Measurements from ENCODE around the gene XCL1. TPM values are rescaled to one million over a fixed set of nuclear protein-coding genes. Genes with fewer than 3 reads are reported as not detected.
"Not testable (repeated sequence)": the region's sequence is repeated elsewhere in the genome, so short reads cannot be mapped to it uniquely, and the experiment has no call there.

The XCL1 gene, protein sequence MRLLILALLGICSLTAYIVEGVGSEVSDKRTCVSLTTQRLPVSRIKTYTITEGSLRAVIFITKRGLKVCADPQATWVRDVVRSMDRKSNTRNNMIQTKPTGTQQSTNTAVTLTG
- total RNA-seq: under 1 TPM in 1 of 2 donors, not detected in 1; 0.50 TPM

DNA sequence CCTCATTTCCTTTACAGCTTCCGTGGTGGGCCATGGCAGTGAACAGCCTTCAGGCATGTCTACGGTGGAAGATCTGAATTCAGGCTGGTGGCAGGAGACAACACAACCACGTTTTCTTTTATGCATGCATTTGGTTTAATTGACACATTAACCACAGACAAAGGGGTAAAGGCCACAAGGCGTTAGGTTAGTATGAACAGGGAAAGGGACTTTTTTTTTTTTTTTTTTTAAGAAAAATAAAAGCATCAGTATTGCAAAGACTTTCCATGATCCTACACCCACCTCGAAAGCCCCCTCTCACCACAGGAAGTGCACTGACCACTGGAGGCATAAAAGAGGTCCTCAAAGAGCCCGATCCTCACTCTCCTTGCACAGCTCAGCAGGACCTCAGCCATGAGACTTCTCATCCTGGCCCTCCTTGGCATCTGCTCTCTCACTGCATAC lies at the start of gene XCL1:
XCL1 (plus strand) TSS at position 361 of the 444 bp plus-strand sequence; CDS start at position 394, 33 bp downstream.
- peak; percentile 44 for ATAC-seq (replicated peaks)
- H3K4me1 Mint-ChIP-seq; H3K36me3 Mint-ChIP-seq (ENCODE audit: low read depth); H3K27me3 Mint-ChIP-seq; H3K4me3 Mint-ChIP-seq; H3K27ac Mint-ChIP-seq; H3K9me3 Mint-ChIP-seq: not testable (repeated sequence)

GRCh38 chr1:168529518-168529917 lies 46.9 kb upstream of the XCL1 start:
- Mint-ChIP-seq H3K36me3 (ENCODE audit: low read depth) (no peaks in the 10 kb centered on the region), H3K4me3 (no peak overlapping the region), H3K27me3 (no peaks in the 10 kb centered on the region), H3K4me1 (peaks cover 21% of the 10 kb centered on the region), H3K9me3 (no peaks in the 10 kb centered on the region), H3K27ac (no peak overlapping the region)
- no peak for ATAC-seq (replicated peaks)

- Mint-ChIP-seq H3K36me3 (ENCODE audit: low read depth) (no peaks in the 10 kb centered on the region), H3K4me1 (peaks cover 42% of the 10 kb centered on the region), H3K27ac (no peak overlapping the region), H3K4me3 (no peak overlapping the region), H3K9me3 (no peaks in the 10 kb centered on the region), H3K27me3 (no peaks in the 10 kb centered on the region)
- ATAC-seq (replicated peaks): peak; percentile 91
Measured at GRCh38 chr1:168531615-168532345, 44.6 kb upstream of the XCL1 start.

DNA sequence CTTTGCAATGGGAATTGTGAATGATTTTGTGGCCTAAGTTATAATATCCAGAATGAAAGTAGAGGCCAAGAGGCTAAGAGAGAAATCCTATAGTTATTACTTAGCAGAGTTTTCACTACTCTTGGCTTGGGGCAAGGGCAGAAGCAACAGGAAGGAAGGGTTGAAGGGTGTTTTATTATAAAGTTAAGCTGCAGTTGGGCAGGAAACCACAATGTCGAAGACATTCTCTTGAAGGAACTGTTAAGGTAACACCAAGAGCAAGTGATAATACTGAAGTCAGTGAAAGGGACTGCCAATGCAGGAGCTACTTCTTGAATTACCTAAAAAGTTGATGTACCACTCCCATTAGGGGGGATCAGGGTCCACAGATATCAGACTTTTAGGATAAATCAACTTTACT lies 40.9 kb upstream of the XCL1 start:
- Mint-ChIP-seq H3K4me3 (peak overlapping the region; percentile 57), H3K27ac (peak overlapping the region; percentile 80), H3K4me1 (peaks cover 41% of the 10 kb centered on the region), H3K27me3 (no peaks in the 10 kb centered on the region), H3K36me3 (ENCODE audit: low read depth) (no peaks in the 10 kb centered on the region), H3K9me3 (no peaks in the 10 kb centered on the region)
- ATAC-seq (replicated peaks): peak; percentile 50

DNA sequence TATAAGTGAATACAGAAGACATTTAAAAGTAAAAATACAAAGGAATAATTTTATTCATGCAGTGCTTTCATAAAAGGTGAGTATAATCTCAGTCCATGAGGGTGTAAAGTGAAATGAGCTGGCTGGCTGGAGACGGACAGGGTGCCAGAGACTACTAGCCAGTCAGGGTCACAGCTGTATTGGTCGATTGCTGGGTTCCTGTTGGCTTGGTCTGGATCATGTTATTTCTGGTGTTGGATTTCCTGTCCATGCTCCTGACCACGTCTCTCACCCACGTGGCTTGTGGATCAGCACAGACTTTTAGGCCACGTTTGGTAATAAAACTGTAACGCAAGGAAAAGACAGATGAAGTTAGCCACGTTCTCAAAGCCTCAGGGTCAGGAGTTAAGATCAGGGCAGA lies 35.6 kb upstream of the XCL1 start:
- not testable (repeated sequence) for H3K4me3 Mint-ChIP-seq; H3K9me3 Mint-ChIP-seq; ATAC-seq (replicated peaks); H3K27me3 Mint-ChIP-seq; H3K27ac Mint-ChIP-seq; H3K36me3 Mint-ChIP-seq (ENCODE audit: low read depth)
- peaks cover 13% of the 10 kb centered on the region for H3K4me1 Mint-ChIP-seq

DNA sequence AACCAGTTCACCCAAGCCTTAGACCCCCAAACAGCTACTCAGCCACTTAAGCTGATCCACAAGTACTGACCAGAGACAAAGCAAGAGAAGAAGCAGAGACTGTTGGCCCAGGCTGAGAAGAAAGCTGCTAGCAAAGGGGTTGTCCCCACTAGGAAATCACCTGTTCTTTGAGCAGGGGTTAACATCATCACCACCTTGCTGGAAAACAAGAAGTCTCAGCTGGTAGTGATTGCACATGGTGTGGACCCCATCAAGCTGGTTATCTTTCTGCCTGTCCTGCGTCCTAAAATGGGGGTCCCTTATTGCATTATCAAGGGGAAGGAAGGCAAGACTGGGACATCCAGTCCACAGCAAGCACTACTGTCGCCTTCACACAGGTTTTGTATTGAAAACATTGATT lies 33.4 kb upstream of the XCL1 start:
- H3K4me3 Mint-ChIP-seq; H3K4me1 Mint-ChIP-seq; ATAC-seq (replicated peaks); H3K36me3 Mint-ChIP-seq (ENCODE audit: low read depth); H3K27me3 Mint-ChIP-seq; H3K27ac Mint-ChIP-seq; H3K9me3 Mint-ChIP-seq: not testable (repeated sequence)

GRCh38 chr1:168543840-168544498 lies 32.4 kb upstream of the XCL1 start, which contains the start of gene XCL2:
TSS of gene XCL2 (minus strand) at chr1:168543997. CDS start at chr1:168543964, 33 bp downstream.
- H3K36me3 Mint-ChIP-seq (ENCODE audit: low read depth); H3K9me3 Mint-ChIP-seq; H3K27ac Mint-ChIP-seq; H3K4me1 Mint-ChIP-seq; ATAC-seq (replicated peaks); H3K4me3 Mint-ChIP-seq; H3K27me3 Mint-ChIP-seq: not testable (repeated sequence)

- not testable (repeated sequence) for H3K27me3 Mint-ChIP-seq; ATAC-seq (replicated peaks); H3K27ac Mint-ChIP-seq; H3K36me3 Mint-ChIP-seq (ENCODE audit: low read depth); H3K4me3 Mint-ChIP-seq; H3K4me1 Mint-ChIP-seq; H3K9me3 Mint-ChIP-seq
Measured at GRCh38 chr1:168545678-168546552, 30.5 kb upstream of the XCL1 start.

DNA sequence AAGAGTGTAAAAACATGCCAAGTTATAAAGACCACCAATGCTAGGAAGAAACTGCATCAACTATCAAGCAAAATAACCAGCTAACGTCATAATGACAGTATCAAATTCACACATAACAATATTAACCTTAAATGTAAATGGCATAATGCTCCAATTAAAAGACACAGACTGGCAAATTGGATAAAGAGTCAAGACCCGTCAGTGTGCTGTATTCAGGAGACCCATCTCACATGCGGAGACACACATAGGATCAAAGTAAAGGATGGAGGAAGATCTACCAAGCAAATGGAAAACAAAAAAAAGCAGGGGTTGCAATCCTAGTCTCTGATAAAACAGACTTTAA lies 29.9 kb upstream of the XCL1 start:
- H3K36me3 Mint-ChIP-seq (ENCODE audit: low read depth); H3K9me3 Mint-ChIP-seq; H3K27ac Mint-ChIP-seq; ATAC-seq (replicated peaks); H3K27me3 Mint-ChIP-seq; H3K4me3 Mint-ChIP-seq; H3K4me1 Mint-ChIP-seq: not testable (repeated sequence)

DNA sequence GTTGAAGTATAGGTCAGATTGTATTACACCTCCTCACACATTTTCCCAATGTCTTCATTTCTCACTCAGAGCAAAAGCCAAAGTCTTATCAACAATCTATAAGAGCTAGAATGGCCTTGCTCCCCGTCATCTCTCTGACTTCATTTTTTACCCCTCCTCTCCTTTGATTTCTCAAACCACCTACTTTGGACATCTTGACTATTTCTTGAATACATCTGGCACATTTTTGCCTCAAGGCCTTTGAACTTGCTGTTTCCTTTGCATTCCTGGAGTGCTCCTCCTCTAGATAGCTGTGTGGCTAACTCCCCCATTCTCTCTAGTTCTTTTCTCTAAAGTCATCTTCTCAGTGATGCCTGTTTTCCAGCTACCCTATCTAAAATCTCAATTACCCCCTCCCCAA lies 25.4 kb upstream of the XCL1 start:
- no peak overlapping the region for H3K4me3 Mint-ChIP-seq
- no peak overlapping the region for H3K27ac Mint-ChIP-seq
- no peaks in the 10 kb centered on the region for H3K4me1 Mint-ChIP-seq
- no peaks in the 10 kb centered on the region for H3K36me3 Mint-ChIP-seq (ENCODE audit: low read depth)
- H3K9me3 Mint-ChIP-seq: no peaks in the 10 kb centered on the region
- ATAC-seq (replicated peaks): no peak
- H3K27me3 Mint-ChIP-seq: peaks cover 4% of the 10 kb centered on the region

DNA sequence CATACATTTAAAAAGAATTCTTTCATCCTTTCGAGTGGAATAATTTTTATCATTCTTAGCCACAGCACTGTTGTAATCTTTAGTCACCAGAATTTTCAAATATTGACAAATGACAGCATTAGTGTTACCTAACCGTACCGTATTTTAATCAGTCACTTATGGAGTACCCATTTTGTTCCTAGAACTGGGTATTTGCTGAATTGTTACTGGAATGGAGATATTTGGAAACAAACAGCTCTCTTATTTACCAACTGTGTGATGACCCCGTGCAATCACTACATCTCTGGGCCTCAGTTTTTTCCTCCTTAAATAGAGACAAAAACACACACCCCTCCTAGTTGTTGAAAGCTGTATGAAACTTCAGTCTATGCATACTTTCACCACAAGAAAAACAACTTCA lies 24.7 kb upstream of the XCL1 start:
- Mint-ChIP-seq H3K27ac (no peak overlapping the region), H3K4me1 (no peaks in the 10 kb centered on the region)

GRCh38 chr1:168552961-168553360 lies 23.4 kb upstream of the XCL1 start:
- H3K4me3 Mint-ChIP-seq: no peak overlapping the region
- H3K27me3 Mint-ChIP-seq: peaks cover 4% of the 10 kb centered on the region
- H3K27ac Mint-ChIP-seq: no peak overlapping the region

More for the DNA sequence above, 24.7 kb upstream of the XCL1 start:
- no peak overlapping the region for H3K4me3 Mint-ChIP-seq
- no peak for ATAC-seq (replicated peaks)
- no peaks in the 10 kb centered on the region for H3K36me3 Mint-ChIP-seq (ENCODE audit: low read depth)
- no peaks in the 10 kb centered on the region for H3K9me3 Mint-ChIP-seq
- H3K27me3 Mint-ChIP-seq: peaks cover 4% of the 10 kb centered on the region

GRCh38 chr1:168553680-168554553 lies 22.5 kb upstream of the XCL1 start:
- ATAC-seq (replicated peaks): no peak
- peaks cover 5% of the 10 kb centered on the region for H3K4me1 Mint-ChIP-seq
- no peaks in the 10 kb centered on the region for H3K36me3 Mint-ChIP-seq (ENCODE audit: low read depth)
- H3K9me3 Mint-ChIP-seq: no peaks in the 10 kb centered on the region
- peaks cover 4% of the 10 kb centered on the region for H3K27me3 Mint-ChIP-seq
- no peak overlapping the region for H3K27ac Mint-ChIP-seq
- no peak overlapping the region for H3K4me3 Mint-ChIP-seq

More at GRCh38 chr1:168552961-168553360, 23.4 kb upstream of the XCL1 start:
- ATAC-seq (replicated peaks): no peak
- no peaks in the 10 kb centered on the region for H3K36me3 Mint-ChIP-seq (ENCODE audit: low read depth)
- no peaks in the 10 kb centered on the region for H3K9me3 Mint-ChIP-seq
- peaks cover 5% of the 10 kb centered on the region for H3K4me1 Mint-ChIP-seq

Measured in activated T-helper 17 cell treated with anti-CD3 and anti-CD28 coated beads, Interleukin-2, amount 50 U/mL, for 72 hours (primary cell).